Measurements from ENCODE around the gene MIB1.
"Not testable (repeated sequence)": the region's sequence is repeated elsewhere in the genome, so short reads cannot be mapped to it uniquely, and the experiment has no call there.

Gene MIB1

GRCh38 chr18:21745231-21745630, 4.6 kb downstream of the MIB1 start:
- DNase-seq, result no peak

GRCh38 chr18:21747268-21747667, 6.7 kb downstream of the MIB1 start:
- no peak for DNase-seq

GRCh38 chr18:21747764-21748693, 7.4 kb downstream of the MIB1 start:
- DNase-seq, result no peak

GRCh38 chr18:21757833-21758232, 17.2 kb downstream of the MIB1 start:
- DNase-seq, result no peak

GRCh38 chr18:21759836-21760235, 19.2 kb downstream of the MIB1 start:
- no peak for DNase-seq

- no peak for DNase-seq
These were observed 19.7 kb downstream of the MIB1 start for GRCh38 chr18:21760321-21760720.

- DNase-seq, result no peak
These were observed 21.0 kb downstream of the MIB1 start for GRCh38 chr18:21761471-21762115.

GRCh38 chr18:21762181-21762772, 21.7 kb downstream of the MIB1 start:
- DNase-seq, result no peak

- DNase-seq, result no peak
These were observed 23.5 kb downstream of the MIB1 start for GRCh38 chr18:21763846-21764646.

GRCh38 chr18:21769206-21769605, 28.6 kb downstream of the MIB1 start:
- DNase-seq, result no peak

GRCh38 chr18:21774722-21775121, 34.1 kb downstream of the MIB1 start:
- no peak for DNase-seq

- no peak for DNase-seq
These were observed 37.2 kb downstream of the MIB1 start for GRCh38 chr18:21777814-21778213.

GRCh38 chr18:21786526-21786925, 45.9 kb downstream of the MIB1 start:
- DNase-seq, result no peak

- not testable (repeated sequence) for DNase-seq
These were observed 55.5 kb downstream of the MIB1 start for GRCh38 chr18:21796089-21796488.

GRCh38 chr18:21798126-21798525, 57.5 kb downstream of the MIB1 start:
- DNase-seq, result no peak

- no peak for DNase-seq
These were observed 59.1 kb downstream of the MIB1 start for GRCh38 chr18:21799721-21800120.

GRCh38 chr18:21803495-21803894, 62.9 kb downstream of the MIB1 start:
- no peak for DNase-seq

- DNase-seq, result no peak
These were observed 65.3 kb downstream of the MIB1 start for GRCh38 chr18:21805771-21806366.

- DNase-seq, result no peak
These were observed 67.6 kb downstream of the MIB1 start for GRCh38 chr18:21808185-21808584.

- DNase-seq, result no peak
These were observed 69.1 kb downstream of the MIB1 start for GRCh38 chr18:21809725-21810124.

GRCh38 chr18:21815101-21815500, 74.5 kb downstream of the MIB1 start:
- DNase-seq, result no peak

GRCh38 chr18:21820033-21820810, 79.6 kb downstream of the MIB1 start:
- no peak for DNase-seq
